HL-60 (cell line): ENCODE results near the gene C22orf15.

Experiments used
- DNase-seq, 2 experiments: peaks; one replicate each; pipeline ENCODE4 v3.0.0-alpha.2; 2010 to 2020; ENCODE audit warnings: low read depth in 1 of 2, low spot score in 1 of 2
- H3K27ac ChIP-seq: fragments of 250-450 bp; sonication (Bioruptor Pico); replicated peaks from 2 replicates; pipeline ENCODE4 v1.5.1; 2020; ENCODE audit warnings: mild to moderate bottlenecking, moderate library complexity
- H3K27me3 ChIP-seq: fragments of 250-450 bp; sonication (Bioruptor Pico); 2 replicates; pipeline ENCODE4 v1.5.1; 2021; ENCODE audit warnings: mild to moderate bottlenecking, moderate library complexity; ENCODE audit not compliant: insufficient read depth, poor library complexity, severe bottlenecking
- H3K4me3 ChIP-seq: replicated peaks from 2 replicates; pipeline ENCODE4 v1.5.1; 2011; ENCODE audit warnings: mild to moderate bottlenecking, control low read depth, low read length; ENCODE audit not compliant: insufficient read depth
- GABPA ChIP-seq: IDR thresholded peaks from 2 replicates; pipeline ENCODE4 v1.6.1; 2012; ENCODE audit warnings: low read depth
- POLR2AphosphoS5 ChIP-seq: IDR thresholded peaks from 2 replicates; pipeline ENCODE4 v1.6.1; 2012; ENCODE audit warnings: low read depth
- SPI1 ChIP-seq: IDR thresholded peaks from 2 replicates; pipeline ENCODE4 v1.6.1; 2012; ENCODE audit warnings: low read depth, mild to moderate bottlenecking, borderline replicate concordance
- TF ChIP-seq, protein P1 (sequence below): IDR thresholded peaks from 2 replicates; pipeline ENCODE4 v1.6.1; 2012; ENCODE audit warnings: low read depth; ENCODE audit not compliant: insufficient replicate concordance
- TF ChIP-seq, protein P2 (sequence below): IDR thresholded peaks from one replicate; pipeline ENCODE4 v1.5.1; 2011; ENCODE audit warnings: low read length, control low read depth, inconsistent platforms; ENCODE audit not compliant: insufficient read depth

C22orf15 gene

DNA sequence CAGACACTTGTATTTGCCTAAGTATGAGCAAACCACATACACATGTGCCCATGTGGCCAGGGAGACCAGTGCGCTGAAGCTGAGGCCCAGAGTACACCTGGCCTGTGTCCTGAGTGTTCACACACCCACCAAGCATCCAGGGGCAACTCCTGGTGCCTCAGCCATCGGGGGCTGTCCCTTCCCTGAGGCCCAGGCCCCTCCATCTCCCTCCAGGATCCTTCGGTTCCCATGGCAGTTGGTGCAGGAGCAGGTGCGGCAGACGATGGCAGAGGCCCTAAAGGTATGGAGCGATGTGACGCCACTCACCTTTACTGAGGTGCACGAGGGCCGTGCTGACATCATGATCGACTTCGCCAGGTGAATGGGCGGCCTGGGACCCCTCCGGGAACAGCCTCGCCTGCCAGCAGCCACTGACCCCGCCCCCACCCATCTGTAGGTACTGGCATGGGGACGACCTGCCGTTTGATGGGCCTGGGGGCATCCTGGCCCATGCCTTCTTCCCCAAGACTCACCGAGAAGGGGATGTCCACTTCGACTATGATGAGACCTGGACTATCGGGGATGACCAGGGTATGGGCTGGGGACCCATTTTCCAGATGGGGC, 17.5 kb downstream of the C22orf15 start:
- TF ChIP-seq, protein P1, sequence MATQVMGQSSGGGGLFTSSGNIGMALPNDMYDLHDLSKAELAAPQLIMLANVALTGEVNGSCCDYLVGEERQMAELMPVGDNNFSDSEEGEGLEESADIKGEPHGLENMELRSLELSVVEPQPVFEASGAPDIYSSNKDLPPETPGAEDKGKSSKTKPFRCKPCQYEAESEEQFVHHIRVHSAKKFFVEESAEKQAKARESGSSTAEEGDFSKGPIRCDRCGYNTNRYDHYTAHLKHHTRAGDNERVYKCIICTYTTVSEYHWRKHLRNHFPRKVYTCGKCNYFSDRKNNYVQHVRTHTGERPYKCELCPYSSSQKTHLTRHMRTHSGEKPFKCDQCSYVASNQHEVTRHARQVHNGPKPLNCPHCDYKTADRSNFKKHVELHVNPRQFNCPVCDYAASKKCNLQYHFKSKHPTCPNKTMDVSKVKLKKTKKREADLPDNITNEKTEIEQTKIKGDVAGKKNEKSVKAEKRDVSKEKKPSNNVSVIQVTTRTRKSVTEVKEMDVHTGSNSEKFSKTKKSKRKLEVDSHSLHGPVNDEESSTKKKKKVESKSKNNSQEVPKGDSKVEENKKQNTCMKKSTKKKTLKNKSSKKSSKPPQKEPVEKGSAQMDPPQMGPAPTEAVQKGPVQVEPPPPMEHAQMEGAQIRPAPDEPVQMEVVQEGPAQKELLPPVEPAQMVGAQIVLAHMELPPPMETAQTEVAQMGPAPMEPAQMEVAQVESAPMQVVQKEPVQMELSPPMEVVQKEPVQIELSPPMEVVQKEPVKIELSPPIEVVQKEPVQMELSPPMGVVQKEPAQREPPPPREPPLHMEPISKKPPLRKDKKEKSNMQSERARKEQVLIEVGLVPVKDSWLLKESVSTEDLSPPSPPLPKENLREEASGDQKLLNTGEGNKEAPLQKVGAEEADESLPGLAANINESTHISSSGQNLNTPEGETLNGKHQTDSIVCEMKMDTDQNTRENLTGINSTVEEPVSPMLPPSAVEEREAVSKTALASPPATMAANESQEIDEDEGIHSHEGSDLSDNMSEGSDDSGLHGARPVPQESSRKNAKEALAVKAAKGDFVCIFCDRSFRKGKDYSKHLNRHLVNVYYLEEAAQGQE, result no peak
- TF ChIP-seq SPI1 (no peak), GABPA (no peak), POLR2AphosphoS5 (no peak)
- TF ChIP-seq, protein P2, sequence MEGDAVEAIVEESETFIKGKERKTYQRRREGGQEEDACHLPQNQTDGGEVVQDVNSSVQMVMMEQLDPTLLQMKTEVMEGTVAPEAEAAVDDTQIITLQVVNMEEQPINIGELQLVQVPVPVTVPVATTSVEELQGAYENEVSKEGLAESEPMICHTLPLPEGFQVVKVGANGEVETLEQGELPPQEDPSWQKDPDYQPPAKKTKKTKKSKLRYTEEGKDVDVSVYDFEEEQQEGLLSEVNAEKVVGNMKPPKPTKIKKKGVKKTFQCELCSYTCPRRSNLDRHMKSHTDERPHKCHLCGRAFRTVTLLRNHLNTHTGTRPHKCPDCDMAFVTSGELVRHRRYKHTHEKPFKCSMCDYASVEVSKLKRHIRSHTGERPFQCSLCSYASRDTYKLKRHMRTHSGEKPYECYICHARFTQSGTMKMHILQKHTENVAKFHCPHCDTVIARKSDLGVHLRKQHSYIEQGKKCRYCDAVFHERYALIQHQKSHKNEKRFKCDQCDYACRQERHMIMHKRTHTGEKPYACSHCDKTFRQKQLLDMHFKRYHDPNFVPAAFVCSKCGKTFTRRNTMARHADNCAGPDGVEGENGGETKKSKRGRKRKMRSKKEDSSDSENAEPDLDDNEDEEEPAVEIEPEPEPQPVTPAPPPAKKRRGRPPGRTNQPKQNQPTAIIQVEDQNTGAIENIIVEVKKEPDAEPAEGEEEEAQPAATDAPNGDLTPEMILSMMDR, result no peak

DNA sequence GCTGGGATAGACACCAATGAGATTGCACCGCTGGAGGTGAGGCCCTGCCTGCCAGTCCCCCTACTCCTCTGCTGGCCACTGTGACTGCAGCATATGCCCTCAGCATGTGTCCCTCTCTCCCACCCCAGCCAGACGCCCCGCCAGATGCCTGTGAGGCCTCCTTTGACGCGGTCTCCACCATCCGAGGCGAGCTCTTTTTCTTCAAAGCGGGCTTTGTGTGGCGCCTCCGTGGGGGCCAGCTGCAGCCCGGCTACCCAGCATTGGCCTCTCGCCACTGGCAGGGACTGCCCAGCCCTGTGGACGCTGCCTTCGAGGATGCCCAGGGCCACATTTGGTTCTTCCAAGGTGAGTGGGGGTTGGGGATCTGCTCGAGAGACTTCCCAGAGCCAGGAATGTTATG, 18.3 kb downstream of the C22orf15 start:
- H3K27ac ChIP-seq, result no peak overlapping the region
- no peak for TF ChIP-seq SPI1
- no peak for TF ChIP-seq GABPA
- TF ChIP-seq, protein P1, result no peak
- no peak for TF ChIP-seq POLR2AphosphoS5
- TF ChIP-seq, protein P2, result no peak
- H3K27me3 ChIP-seq, result no peaks in the 10 kb centered on the region
- no peak for DNase-seq
- no peak overlapping the region for H3K4me3 ChIP-seq

More for the DNA sequence above, 17.5 kb downstream of the C22orf15 start:
- H3K27ac ChIP-seq, result no peak overlapping the region
- no peak overlapping the region for H3K4me3 ChIP-seq
- no peaks in the 10 kb centered on the region for H3K27me3 ChIP-seq
- DNase-seq, result no peak

DNA sequence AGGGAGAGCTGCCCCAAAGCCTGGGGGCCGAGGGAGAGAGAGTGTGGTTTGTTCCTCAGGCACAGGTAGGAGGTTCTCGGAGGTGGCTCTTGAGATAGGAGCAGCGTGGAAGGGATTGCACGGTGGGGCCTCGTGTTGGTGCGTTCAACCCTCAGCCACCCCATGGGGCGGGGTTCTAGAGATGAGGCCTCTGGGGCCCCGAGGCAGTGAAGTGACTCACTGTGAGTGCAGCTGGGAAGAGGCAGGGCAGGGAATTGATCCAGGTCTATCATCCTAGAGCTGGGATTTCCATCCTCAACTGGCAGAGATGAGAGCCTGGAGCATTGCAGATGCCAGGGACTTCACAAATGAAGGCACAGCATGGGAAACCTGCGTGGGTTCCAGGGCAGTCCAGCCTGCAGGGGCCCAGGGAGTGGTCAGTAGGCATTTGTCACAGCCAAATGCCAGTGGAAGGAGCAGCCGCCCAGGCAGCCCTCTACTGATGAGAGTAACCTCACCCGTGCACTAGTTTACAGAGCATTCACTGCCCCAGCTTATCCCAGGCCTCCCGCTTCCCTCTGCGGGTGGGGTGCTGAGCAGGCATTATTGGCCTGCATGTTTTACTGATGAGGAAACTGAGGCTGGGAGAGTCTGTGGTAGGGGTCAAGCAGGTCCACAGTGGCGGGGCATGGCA, 18.9 kb downstream of the C22orf15 start:
- no peak for DNase-seq
- TF ChIP-seq SPI1, result no peak
- TF ChIP-seq, protein P2, result no peak
- no peak for TF ChIP-seq POLR2AphosphoS5
- TF ChIP-seq, protein P1, result no peak
- no peak for TF ChIP-seq GABPA
- H3K27ac ChIP-seq, result no peak overlapping the region
- H3K4me3 ChIP-seq, result no peak overlapping the region
- H3K27me3 ChIP-seq, result no peaks in the 10 kb centered on the region
